GM20000 (cell line): Measurements from ENCODE around the gene PPP2R5C.

Source experiments
- DNase-seq: peaks from one replicate; pipeline ENCODE4 v3.0.0; 2012; ENCODE audit warnings: low spot score
- CTCF ChIP-seq: IDR thresholded peaks from 2 replicates; pipeline ENCODE4 v1.5.1; 2012; ENCODE audit warnings: mild to moderate bottlenecking, control low read depth; ENCODE audit errors: extremely low read depth, missing control alignments

The PPP2R5C gene

GRCh38 chr14:101873991-101874390 is 112.5 kb downstream of the PPP2R5C start:
- no peak for DNase-seq
- TF ChIP-seq CTCF, result no peak

GRCh38 chr14:101875041-101875726 is 113.7 kb downstream of the PPP2R5C start:
- DNase-seq, result no peak
- no peak for TF ChIP-seq CTCF

- no peak for TF ChIP-seq CTCF
- DNase-seq, result no peak
Measured at GRCh38 chr14:101875727-101876554, 114.4 kb downstream of the PPP2R5C start.

- TF ChIP-seq CTCF, result no peak
- DNase-seq, result peak; percentile 84
Measured at GRCh38 chr14:101876555-101876938, 115.0 kb downstream of the PPP2R5C start.

GRCh38 chr14:101877766-101878165 is 116.3 kb downstream of the PPP2R5C start:
- TF ChIP-seq CTCF, result no peak
- no peak for DNase-seq

- no peak for DNase-seq
- no peak for TF ChIP-seq CTCF
Measured at GRCh38 chr14:101878211-101878821, 116.8 kb downstream of the PPP2R5C start.

- no peak for DNase-seq
- no peak for TF ChIP-seq CTCF
Measured at GRCh38 chr14:101878822-101879528, 117.5 kb downstream of the PPP2R5C start.
